SK-N-SH treated with all-trans-retinoic acid at 6 μM for 48 hours (cell line): ENCODE data around the gene ZNF808.

Experiments
- ARNTL ChIP-seq: fragments of 450-650 bp; formaldehyde crosslinking; IDR thresholded peaks from 2 replicates; pipeline ENCODE4 v1.5.0; 2020; ENCODE audit warnings: low read depth, mild to moderate bottlenecking, moderate library complexity, borderline replicate concordance
- CSRNP3 ChIP-seq: fragments of 250-450 bp; sonication (Bioruptor Pico); IDR thresholded peaks from 2 replicates; pipeline ENCODE4 v1.5.1; 2021; ENCODE audit warnings: mild to moderate bottlenecking, moderate library complexity
- ESRRG ChIP-seq: fragments of 250-450 bp; sonication (Bioruptor Pico); IDR thresholded peaks from 2 replicates; pipeline ENCODE4 v1.6.1; 2021; ENCODE audit warnings: mild to moderate bottlenecking
- OSR1 ChIP-seq: fragments of 250-450 bp; sonication (Bioruptor Pico); IDR thresholded peaks from 2 replicates; pipeline ENCODE4 v1.8.0; 2022; ENCODE audit warnings: moderate library complexity, mild to moderate bottlenecking, inconsistent platforms
- PATZ1 ChIP-seq: fragments of 250-450 bp; sonication (Bioruptor Pico); IDR thresholded peaks from 2 replicates; pipeline ENCODE4 v1.8.0; 2020; ENCODE audit warnings: mild to moderate bottlenecking, moderate library complexity, borderline replicate concordance
- POU6F1 ChIP-seq: fragments of 250-450 bp; sonication (Bioruptor Pico); IDR thresholded peaks from 2 replicates; pipeline ENCODE4 v1.8.0; 2021; ENCODE audit warnings: low read depth, mild to moderate bottlenecking, moderate library complexity, borderline replicate concordance
- RARB ChIP-seq: fragments of 250-450 bp; sonication (Bioruptor Pico); IDR thresholded peaks from 2 replicates; pipeline ENCODE4 v1.8.0; 2021; ENCODE audit warnings: mild to moderate bottlenecking, moderate library complexity
- SNAI2 ChIP-seq: fragments of 250-450 bp; sonication (Bioruptor Pico); IDR thresholded peaks from 2 replicates; pipeline ENCODE4 v1.5.0; 2020; ENCODE audit warnings: mild to moderate bottlenecking, moderate library complexity
- TCF4 ChIP-seq: fragments of 250-450 bp; sonication (Bioruptor Pico); IDR thresholded peaks from 2 replicates; pipeline ENCODE4 v1.8.0; 2021; ENCODE audit warnings: mild to moderate bottlenecking, moderate library complexity, borderline replicate concordance
- TSHZ2 ChIP-seq: fragments of 250-450 bp; sonication (Bioruptor Pico); IDR thresholded peaks from 2 replicates; pipeline ENCODE4 v1.5.0; 2020; ENCODE audit warnings: mild to moderate bottlenecking, moderate library complexity
- ZC3H10 ChIP-seq: fragments of 250-450 bp; sonication (Bioruptor Pico); IDR thresholded peaks from 2 replicates; pipeline ENCODE4 v1.5.1; 2021; ENCODE audit warnings: mild to moderate bottlenecking, moderate library complexity
- ZFP3 ChIP-seq: fragments of 250-450 bp; sonication (Bioruptor Pico); IDR thresholded peaks from 2 replicates; pipeline ENCODE4 v1.5.0; 2020; ENCODE audit warnings: mild to moderate bottlenecking, moderate library complexity
- ZFP30 ChIP-seq: fragments of 450-650 bp; formaldehyde crosslinking; IDR thresholded peaks from 2 replicates; pipeline ENCODE4 v1.5.0; 2022; ENCODE audit warnings: mild to moderate bottlenecking, moderate library complexity
- ZNF565 ChIP-seq: fragments of 450-650 bp; formaldehyde crosslinking; conservative IDR thresholded peaks from 2 replicates; pipeline ENCODE4 v1.5.0; 2020; ENCODE audit warnings: low read depth, mild to moderate bottlenecking, moderate library complexity

GRCh38 chr19:52567921-52568320, 40.5 kb downstream of the ZNF808 start:
- no peak for TF ChIP-seq PATZ1
- TF ChIP-seq ZFP30 (CRISPR knock-in tag): no peak
- no peak for TF ChIP-seq ARNTL (CRISPR knock-in tag)
- no peak for TF ChIP-seq POU6F1
- no peak for TF ChIP-seq TCF4 (CRISPR knock-in tag)
- no peak for TF ChIP-seq ESRRG (CRISPR knock-in tag)
- TF ChIP-seq TSHZ2 (CRISPR knock-in tag): no peak
- TF ChIP-seq RARB (CRISPR knock-in tag): no peak
- TF ChIP-seq CSRNP3 (CRISPR knock-in tag): no peak
- TF ChIP-seq OSR1: no peak
- TF ChIP-seq SNAI2 (CRISPR knock-in tag): no peak
- no peak for TF ChIP-seq ZNF565
- no peak for TF ChIP-seq ZC3H10
- no peak for TF ChIP-seq ZFP3 (CRISPR knock-in tag)
